T-helper 2 cell (primary cell): ENCODE data around the gene RAD52.

Experiments used
- DNase-seq, 5 experiments: peaks; one replicate each; pipeline versions ENCODE4 v3.0.0 to v3.0.0-alpha.2; 2012 to 2022
- total RNA-seq, 2 donors: gene quantifications; one replicate each; lab custom pipeline; 2026; lab: John Stamatoyannopoulos, UW

RAD52 gene
- total RNA-seq = 13.1 to 14.9 reads per million in 2 donors

- DNase-seq = peak; percentile 93 to 99 (median 94)
Observed at GRCh38 chr12:949453-950191, at the start of gene RAD52. RAD52 (minus strand) TSS chr12:949694; CDS start chr12:933058, 16,636 bp downstream.

- DNase-seq = no peak
Observed at GRCh38 chr12:998020-998874, 48.8 kb upstream of the RAD52 start.

GRCh38 chr12:997505-997904, 48.0 kb upstream of the RAD52 start:
- no peak for DNase-seq

GRCh38 chr12:996881-997280, 47.4 kb upstream of the RAD52 start:
- no peak for DNase-seq

GRCh38 chr12:992647-993046, 43.2 kb upstream of the RAD52 start:
- DNase-seq = no peak

- DNase-seq = peak in 2 of 5 experiments; percentile 35 to 60
Observed at GRCh38 chr12:991350-992333, 42.1 kb upstream of the RAD52 start.

GRCh38 chr12:990661-991349, 41.3 kb upstream of the RAD52 start, which contains the start of gene ERC1:
ERC1 (plus strand) TSS chr12:991223; CDS start chr12:1027904, 36,681 bp downstream.
- peak; percentile 71 to 89 (median 77) for DNase-seq

GRCh38 chr12:989751-990660, 40.5 kb upstream of the RAD52 start:
- DNase-seq = peak in 3 of 5 experiments; percentile 23 to 78 (median 27)

GRCh38 chr12:989051-989450, 39.6 kb upstream of the RAD52 start:
- DNase-seq = no peak

- no peak for DNase-seq
Observed at GRCh38 chr12:988646-989045, 39.2 kb upstream of the RAD52 start.

- no peak for DNase-seq
Observed at GRCh38 chr12:981961-982360, 32.5 kb upstream of the RAD52 start.

- peak in 1 of 5 experiments; percentile 64 for DNase-seq
Observed at GRCh38 chr12:981176-981828, 31.8 kb upstream of the RAD52 start.

- no peak for DNase-seq
Observed at GRCh38 chr12:979349-979748, 29.9 kb upstream of the RAD52 start.

GRCh38 chr12:977156-977555, 27.7 kb upstream of the RAD52 start:
- DNase-seq = no peak

- DNase-seq = no peak
Observed at GRCh38 chr12:976644-977043, 27.1 kb upstream of the RAD52 start.

GRCh38 chr12:974271-974862, 24.9 kb upstream of the RAD52 start:
- DNase-seq = no peak

GRCh38 chr12:971991-972390, 22.5 kb upstream of the RAD52 start:
- DNase-seq = no peak

GRCh38 chr12:969821-970220, 20.3 kb upstream of the RAD52 start:
- no peak for DNase-seq

GRCh38 chr12:968545-968944, 19.1 kb upstream of the RAD52 start:
- DNase-seq = no peak

- no peak for DNase-seq
Observed at GRCh38 chr12:967641-968040, 18.1 kb upstream of the RAD52 start.
